Left ventricle myocardium inferior (tissue), 1 donor: ENCODE results near the gene CDK6. TPM values are rescaled to one million over a fixed set of nuclear protein-coding genes. Genes with fewer than 3 reads are reported as not detected.

Experiments
- DNase-seq: peaks from one replicate; pipeline ENCODE4 v3.0.0-alpha.2; 2020
- H3K27ac ChIP-seq: fragments of 200-600 bp; replicated peaks from 2 replicates; pipeline ENCODE4 v1.8.0; 2021
- H3K27me3 ChIP-seq: fragments of 200-600 bp; 2 replicates; pipeline ENCODE4 v1.8.0; 2021; ENCODE audit warnings: low read depth
- H3K36me3 ChIP-seq: fragments of 200-600 bp; 2 replicates; pipeline ENCODE4 v1.8.0; 2021
- H3K4me1 ChIP-seq: fragments of 200-600 bp; 2 replicates; pipeline ENCODE4 v1.8.0; 2021
- H3K4me3 ChIP-seq: fragments of 200-600 bp; 2 replicates; pipeline ENCODE4 v1.8.0; 2021; ENCODE audit warnings: mild to moderate bottlenecking, moderate library complexity
- H3K9me3 ChIP-seq: fragments of 200-600 bp; replicated peaks from 2 replicates; pipeline ENCODE4 v1.8.0; 2021
- intact Hi-C: fragments of 100-400 bp; cut with micrococcal nuclease; formaldehyde crosslinking; loops from one replicate; pipeline ENCODE4 v1.11.0; 2022
- total RNA-seq: library from RNA; stranded (reverse); fragmentation: NEBNext Ultra II Directional; extraction: Animal tissue kit (Norgen Biotek cat#: 25700); gene quantifications from one replicate; pipeline ENCODE4 v1.2.1, GENCODE V29; 2021
- TF ChIP-seq, protein P1 (sequence below): fragments of 200-600 bp; IDR thresholded peaks from 2 replicates; pipeline ENCODE4 v1.8.0; 2021; ENCODE audit warnings: antibody characterized with exemption, mild to moderate bottlenecking, borderline replicate concordance
- donor health status: DM: no; HTN: yes; CAD: no; lungs with severe emphysema.

Gene CDK6
- total RNA-seq, 1 donor from 2014 or later = 16.5 TPM

DNA sequence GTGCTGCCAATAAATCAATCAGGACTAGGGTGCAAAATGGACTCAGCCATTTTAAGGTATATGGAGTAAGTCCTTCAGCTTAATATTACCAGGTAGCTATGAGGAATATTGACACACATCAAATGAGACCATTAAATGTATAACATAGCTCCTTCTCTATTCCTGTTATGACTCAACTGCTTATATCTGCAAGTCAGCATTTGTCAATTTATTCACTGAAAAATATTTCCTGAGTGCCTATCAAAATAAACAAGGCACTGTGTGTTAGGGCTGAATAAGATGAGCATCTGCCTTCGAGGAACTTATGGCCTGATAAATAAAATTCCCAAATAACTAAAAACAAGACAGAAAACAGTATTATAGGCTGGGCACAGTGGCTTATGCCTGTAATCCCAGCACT is 113.8 kb downstream of the CDK6 start:
- H3K9me3 ChIP-seq = no peaks in the 10 kb centered on the region
- no peak for DNase-seq
- no peak overlapping the region for H3K4me3 ChIP-seq
- peaks cover 14% of the 10 kb centered on the region for H3K36me3 ChIP-seq
- no peaks in the 10 kb centered on the region for H3K27me3 ChIP-seq
- intact Hi-C loops = no loop called here
- H3K27ac ChIP-seq = peak overlapping the region; percentile 79
- H3K4me1 ChIP-seq = peaks cover 84% of the 10 kb centered on the region
- TF ChIP-seq, protein P1, sequence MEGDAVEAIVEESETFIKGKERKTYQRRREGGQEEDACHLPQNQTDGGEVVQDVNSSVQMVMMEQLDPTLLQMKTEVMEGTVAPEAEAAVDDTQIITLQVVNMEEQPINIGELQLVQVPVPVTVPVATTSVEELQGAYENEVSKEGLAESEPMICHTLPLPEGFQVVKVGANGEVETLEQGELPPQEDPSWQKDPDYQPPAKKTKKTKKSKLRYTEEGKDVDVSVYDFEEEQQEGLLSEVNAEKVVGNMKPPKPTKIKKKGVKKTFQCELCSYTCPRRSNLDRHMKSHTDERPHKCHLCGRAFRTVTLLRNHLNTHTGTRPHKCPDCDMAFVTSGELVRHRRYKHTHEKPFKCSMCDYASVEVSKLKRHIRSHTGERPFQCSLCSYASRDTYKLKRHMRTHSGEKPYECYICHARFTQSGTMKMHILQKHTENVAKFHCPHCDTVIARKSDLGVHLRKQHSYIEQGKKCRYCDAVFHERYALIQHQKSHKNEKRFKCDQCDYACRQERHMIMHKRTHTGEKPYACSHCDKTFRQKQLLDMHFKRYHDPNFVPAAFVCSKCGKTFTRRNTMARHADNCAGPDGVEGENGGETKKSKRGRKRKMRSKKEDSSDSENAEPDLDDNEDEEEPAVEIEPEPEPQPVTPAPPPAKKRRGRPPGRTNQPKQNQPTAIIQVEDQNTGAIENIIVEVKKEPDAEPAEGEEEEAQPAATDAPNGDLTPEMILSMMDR = no peak

DNA sequence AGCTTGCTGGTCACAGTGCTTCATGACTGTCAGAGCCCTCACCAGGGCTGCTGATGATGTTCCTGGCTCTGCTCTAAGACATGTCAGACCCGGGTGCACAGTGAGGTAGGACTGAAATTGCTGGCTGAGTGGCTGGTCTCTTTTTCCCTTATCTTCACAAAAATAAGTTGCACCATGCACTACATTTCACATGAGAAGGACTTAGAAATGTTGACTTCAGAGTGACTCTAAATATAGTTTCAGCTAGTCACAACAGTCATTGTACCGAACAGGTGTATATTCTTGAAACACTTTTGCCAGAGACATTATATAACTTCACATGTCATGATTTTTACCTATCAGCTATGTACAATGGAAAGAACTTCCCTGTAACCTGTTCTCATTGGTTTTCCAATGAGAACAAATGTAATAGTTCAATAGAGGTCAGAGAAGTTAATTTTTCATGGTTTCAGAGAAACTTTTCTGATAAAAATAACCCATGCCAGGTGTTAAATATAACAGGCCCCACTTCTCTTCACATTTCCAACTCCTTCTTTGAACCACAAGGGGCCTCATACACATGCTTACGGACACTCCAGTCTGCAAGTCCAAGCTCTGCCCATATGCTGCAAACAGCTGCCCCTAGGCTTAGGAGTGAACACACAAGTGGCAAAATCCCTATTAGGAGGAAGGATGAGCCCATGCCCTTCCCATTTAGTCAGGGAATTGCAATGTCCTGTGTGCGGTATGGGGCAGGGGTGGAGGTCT is 115.6 kb downstream of the CDK6 start:
- TF ChIP-seq, protein P1 = no peak
- peaks cover 86% of the 10 kb centered on the region for H3K4me1 ChIP-seq
- intact Hi-C loops = no loop called here
- H3K4me3 ChIP-seq = no peak overlapping the region
- H3K9me3 ChIP-seq = no peaks in the 10 kb centered on the region
- peak overlapping the region; percentile 93 for H3K27ac ChIP-seq
- H3K27me3 ChIP-seq = no peaks in the 10 kb centered on the region
- H3K36me3 ChIP-seq = peaks cover 14% of the 10 kb centered on the region
- DNase-seq = no peak

DNA sequence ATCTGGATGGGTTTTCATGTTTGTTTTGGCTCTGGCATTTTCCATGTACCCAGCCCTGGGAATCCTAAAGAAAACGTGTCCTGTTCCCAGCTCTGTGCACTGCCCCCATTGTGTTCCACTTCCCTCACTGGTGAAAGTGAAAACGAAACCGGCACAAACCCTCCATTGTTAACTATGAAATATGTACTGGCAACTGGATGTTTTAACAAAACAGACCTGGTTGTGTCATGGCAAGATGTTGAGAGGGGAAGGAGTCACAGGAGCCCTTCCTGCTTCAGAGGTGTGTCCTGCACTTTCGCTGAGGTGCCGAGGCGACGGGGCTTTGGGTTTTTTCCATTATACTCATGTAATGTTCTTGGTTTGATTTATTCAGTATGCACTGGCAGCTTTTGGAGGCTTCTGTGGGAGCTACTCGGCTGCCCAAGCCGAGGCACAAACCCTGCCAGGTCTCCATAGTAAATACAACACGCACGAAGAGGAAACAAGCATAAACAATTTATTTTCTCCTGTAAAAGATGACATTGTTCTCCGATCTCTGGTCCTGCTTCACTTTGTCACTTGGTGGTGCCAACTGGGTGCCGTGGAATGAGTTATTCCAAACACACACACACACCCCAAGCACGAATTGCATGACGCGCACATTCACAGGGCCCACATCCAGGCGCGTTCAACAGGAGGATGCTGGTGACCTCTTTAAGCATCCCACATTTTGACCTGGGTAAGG is 118.2 kb downstream of the CDK6 start:
- intact Hi-C loops = loop anchor here (10.0 kb wide), 1 partner anchor 67 kb away; no protein-coding TSS in a partner anchor
- H3K4me1 ChIP-seq = peaks cover 81% of the 10 kb centered on the region
- no peaks in the 10 kb centered on the region for H3K36me3 ChIP-seq
- H3K27me3 ChIP-seq = no peaks in the 10 kb centered on the region
- H3K4me3 ChIP-seq = peak overlapping the region; percentile 60
- H3K9me3 ChIP-seq = no peaks in the 10 kb centered on the region
- TF ChIP-seq, protein P1 = no peak
- DNase-seq = no peak
- peak overlapping the region; percentile 93 for H3K27ac ChIP-seq

DNA sequence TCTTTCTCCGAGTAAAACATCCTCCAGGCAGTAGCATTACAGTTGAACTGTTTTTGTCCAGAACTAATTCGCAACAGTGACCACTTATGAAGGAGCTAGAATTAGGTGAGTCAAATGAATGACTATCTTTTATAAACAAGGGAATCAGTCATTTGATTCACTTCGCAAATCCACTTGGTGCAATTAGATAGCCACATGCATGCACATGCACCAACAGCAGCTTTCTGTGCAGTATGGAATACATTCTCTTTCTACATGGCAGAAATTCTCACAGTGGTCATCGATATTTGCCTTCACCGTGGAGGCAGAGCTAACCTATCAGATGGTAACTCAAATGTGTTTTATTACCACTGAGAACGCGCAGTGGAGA is 118.8 kb downstream of the CDK6 start:
- peak overlapping the region; percentile 93 for H3K27ac ChIP-seq
- TF ChIP-seq, protein P1 = no peak
- H3K4me3 ChIP-seq = peak overlapping the region; percentile 60
- no peaks in the 10 kb centered on the region for H3K27me3 ChIP-seq
- DNase-seq = no peak
- no peaks in the 10 kb centered on the region for H3K9me3 ChIP-seq
- peaks cover 75% of the 10 kb centered on the region for H3K4me1 ChIP-seq
- H3K36me3 ChIP-seq = no peaks in the 10 kb centered on the region
- intact Hi-C loops = loop anchor here (10.0 kb wide), 1 partner anchor 67 kb away; no protein-coding TSS in a partner anchor

DNA sequence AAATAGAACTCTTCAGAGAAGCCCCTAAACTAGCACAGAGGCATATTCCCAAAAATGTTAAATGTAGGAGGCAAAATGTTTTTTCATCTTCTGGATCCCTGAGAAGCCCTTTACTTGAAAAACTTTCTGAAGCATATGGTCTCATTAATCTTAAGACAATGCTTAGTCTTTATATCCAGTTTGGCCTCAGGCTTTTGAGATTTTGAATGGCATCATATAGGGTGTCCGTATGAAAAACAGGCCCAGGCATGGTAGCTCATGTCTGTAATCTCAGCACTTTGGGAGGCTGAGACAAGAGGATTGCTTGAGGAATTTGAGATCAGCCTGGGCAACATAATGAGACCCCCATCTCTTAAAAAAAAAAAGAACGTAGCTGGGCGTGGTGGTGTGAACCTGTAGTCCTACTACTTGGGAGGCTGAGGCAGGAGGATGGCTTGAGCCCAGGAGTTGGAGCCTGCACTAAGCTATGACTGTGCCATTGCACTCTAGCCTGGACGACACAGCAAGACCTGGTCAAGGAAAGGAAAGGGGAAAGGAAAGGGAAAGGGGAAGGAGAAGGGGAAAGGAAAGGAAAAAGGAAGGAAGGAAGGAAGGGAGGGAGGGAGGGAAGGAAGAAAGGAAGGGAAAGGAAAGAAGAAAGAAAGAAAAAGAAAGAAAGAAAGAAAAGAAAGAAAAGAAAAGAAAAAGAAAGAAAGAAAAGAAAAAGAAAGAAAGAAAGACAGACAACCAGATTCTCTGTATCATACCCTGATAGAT is 119.4 kb downstream of the CDK6 start:
- TF ChIP-seq, protein P1 = no peak
- H3K27ac ChIP-seq = peak overlapping the region; percentile 93
- intact Hi-C loops = loop anchor here (10.0 kb wide), 1 partner anchor 68 kb away; no protein-coding TSS in a partner anchor

More for the DNA sequence above, 119.4 kb downstream of the CDK6 start:
- H3K4me1 ChIP-seq = peaks cover 69% of the 10 kb centered on the region
- DNase-seq = no peak
- H3K9me3 ChIP-seq = no peaks in the 10 kb centered on the region
- H3K4me3 ChIP-seq = peak overlapping the region; percentile 60
- H3K27me3 ChIP-seq = no peaks in the 10 kb centered on the region
- no peaks in the 10 kb centered on the region for H3K36me3 ChIP-seq
